SK-N-SH treated with all-trans-retinoic acid at 6 μM for 48 hours (cell line): ENCODE data around the gene POLQ.

ENCODE experiments used
- ATAC-seq: fragments of 200-7000 bp; cut with Tn5 transposase; 3 replicates; pipeline ENCODE4 v1.9.1; 2020; ENCODE audit warnings: mild to moderate bottlenecking, moderate library complexity
- ARNTL ChIP-seq: fragments of 450-650 bp; formaldehyde crosslinking; IDR thresholded peaks from 2 replicates; pipeline ENCODE4 v1.5.0; 2020; ENCODE audit warnings: low read depth, mild to moderate bottlenecking, moderate library complexity, borderline replicate concordance
- BACH2 ChIP-seq: fragments of 250-450 bp; sonication (Bioruptor Pico); IDR thresholded peaks from 2 replicates; pipeline ENCODE4 v1.9.0; 2021; ENCODE audit warnings: mild to moderate bottlenecking, borderline replicate concordance
- CSDC2 ChIP-seq: fragments of 250-450 bp; sonication (Bioruptor Pico); IDR thresholded peaks from 2 replicates; pipeline ENCODE4 v1.5.0; 2020; ENCODE audit warnings: mild to moderate bottlenecking, moderate library complexity
- ESRRG ChIP-seq: fragments of 250-450 bp; sonication (Bioruptor Pico); IDR thresholded peaks from 2 replicates; pipeline ENCODE4 v1.6.1; 2021; ENCODE audit warnings: mild to moderate bottlenecking
- GLIS3 ChIP-seq: fragments of 250-450 bp; sonication (Bioruptor Pico); IDR thresholded peaks from 2 replicates; pipeline ENCODE4 v1.5.0; 2020; ENCODE audit warnings: mild to moderate bottlenecking, moderate library complexity
- ISL1 ChIP-seq: fragments of 250-450 bp; sonication (Bioruptor Pico); IDR thresholded peaks from 2 replicates; pipeline ENCODE4 v2.1.2; 2022; ENCODE audit warnings: mild to moderate bottlenecking, moderate library complexity
- OSR1 ChIP-seq: fragments of 250-450 bp; sonication (Bioruptor Pico); IDR thresholded peaks from 2 replicates; pipeline ENCODE4 v1.8.0; 2022; ENCODE audit warnings: moderate library complexity, mild to moderate bottlenecking, inconsistent platforms
- PPARA ChIP-seq: fragments of 250-450 bp; sonication (Bioruptor Pico); IDR thresholded peaks from 2 replicates; pipeline ENCODE4 v1.5.0; 2020; ENCODE audit warnings: mild to moderate bottlenecking, borderline replicate concordance
- RARB ChIP-seq: fragments of 250-450 bp; sonication (Bioruptor Pico); IDR thresholded peaks from 2 replicates; pipeline ENCODE4 v1.8.0; 2021; ENCODE audit warnings: mild to moderate bottlenecking, moderate library complexity
- SNAI2 ChIP-seq: fragments of 250-450 bp; sonication (Bioruptor Pico); IDR thresholded peaks from 2 replicates; pipeline ENCODE4 v1.5.0; 2020; ENCODE audit warnings: mild to moderate bottlenecking, moderate library complexity
- TCF4 ChIP-seq: fragments of 250-450 bp; sonication (Bioruptor Pico); IDR thresholded peaks from 2 replicates; pipeline ENCODE4 v1.8.0; 2021; ENCODE audit warnings: mild to moderate bottlenecking, moderate library complexity, borderline replicate concordance
- TOX ChIP-seq: fragments of 250-450 bp; sonication (Bioruptor Pico); IDR thresholded peaks from 2 replicates; pipeline ENCODE4 v1.8.0; 2021; ENCODE audit warnings: mild to moderate bottlenecking, moderate library complexity, borderline replicate concordance
- ZC3H10 ChIP-seq: fragments of 250-450 bp; sonication (Bioruptor Pico); IDR thresholded peaks from 2 replicates; pipeline ENCODE4 v1.5.1; 2021; ENCODE audit warnings: mild to moderate bottlenecking, moderate library complexity
- ZFP3 ChIP-seq: fragments of 250-450 bp; sonication (Bioruptor Pico); IDR thresholded peaks from 2 replicates; pipeline ENCODE4 v1.5.0; 2020; ENCODE audit warnings: mild to moderate bottlenecking, moderate library complexity
- ZFP30 ChIP-seq: fragments of 450-650 bp; formaldehyde crosslinking; IDR thresholded peaks from 2 replicates; pipeline ENCODE4 v1.5.0; 2022; ENCODE audit warnings: mild to moderate bottlenecking, moderate library complexity
- ZNF70 ChIP-seq: fragments of 450-650 bp; formaldehyde crosslinking; IDR thresholded peaks from 2 replicates; pipeline ENCODE4 v1.5.0; 2020; ENCODE audit warnings: mild to moderate bottlenecking, moderate library complexity
- TF ChIP-seq, protein P1 (sequence below): fragments of 250-450 bp; sonication (Bioruptor Pico); IDR thresholded peaks from 2 replicates; pipeline ENCODE4 v1.5.1; 2021; ENCODE audit warnings: mild to moderate bottlenecking, moderate library complexity
- TF ChIP-seq, protein P2 (sequence below): fragments of 250-450 bp; sonication (Bioruptor Pico); IDR thresholded peaks from 2 replicates; pipeline ENCODE4 v1.5.1; 2020; ENCODE audit warnings: low read depth, mild to moderate bottlenecking, moderate library complexity
- TF ChIP-seq, protein P3 (sequence below): fragments of 250-450 bp; sonication (Bioruptor Pico); IDR thresholded peaks from 2 replicates; pipeline ENCODE4 v1.8.0; 2021; ENCODE audit warnings: low read depth, mild to moderate bottlenecking, moderate library complexity, borderline replicate concordance
- TF ChIP-seq, protein P4 (sequence below): fragments of 250-450 bp; sonication (Bioruptor Pico); IDR thresholded peaks from 2 replicates; pipeline ENCODE4 v1.8.0; 2020; ENCODE audit warnings: mild to moderate bottlenecking, moderate library complexity, borderline replicate concordance
- TF ChIP-seq, protein P5 (sequence below): fragments of 250-450 bp; sonication (Bioruptor Pico); IDR thresholded peaks from 2 replicates; pipeline ENCODE4 v1.5.0; 2020; ENCODE audit warnings: mild to moderate bottlenecking, moderate library complexity

POLQ gene

DNA sequence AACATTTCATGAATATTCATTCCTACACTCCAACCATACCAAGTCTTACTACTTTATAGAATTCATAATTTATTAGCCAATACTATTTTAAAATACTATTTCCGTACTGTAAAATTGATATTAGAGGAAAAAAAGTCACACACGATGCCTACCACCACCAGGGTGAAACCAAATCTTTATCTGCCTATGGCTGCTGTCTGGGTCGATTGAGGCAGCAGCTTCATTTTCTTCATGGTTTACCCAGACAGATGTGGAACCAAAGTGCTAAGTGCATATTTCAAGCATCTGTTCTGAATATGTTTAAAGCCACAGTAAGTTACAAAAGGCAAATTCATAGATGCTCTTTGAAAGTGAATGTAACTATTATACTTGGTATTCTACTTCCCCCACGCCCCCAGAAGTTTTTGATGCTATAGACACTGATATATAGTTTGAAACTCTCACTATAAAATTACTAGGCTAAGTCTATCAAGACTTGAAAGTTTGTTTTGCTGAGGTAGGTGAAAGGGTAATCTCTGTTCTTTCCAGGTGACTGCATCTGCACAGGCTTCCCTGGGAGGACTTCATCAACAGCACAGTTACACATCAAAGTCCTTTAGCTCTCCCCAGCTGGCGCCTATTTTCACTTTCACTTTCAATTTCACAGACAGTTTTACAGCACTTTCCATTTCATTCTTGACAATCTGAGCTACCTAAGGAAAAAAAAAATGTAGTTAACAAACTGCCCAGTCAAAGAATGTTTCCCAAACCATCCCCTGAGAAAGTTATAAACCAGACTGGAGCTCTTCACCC lies 113.9 kb downstream of the POLQ start:
- ATAC-seq: peak; percentile 49
- TF ChIP-seq ARNTL (CRISPR knock-in tag) (no peak), ZC3H10 (no peak), OSR1 (CRISPR knock-in tag) (no peak), PPARA (CRISPR knock-in tag) (no peak), ZNF70 (CRISPR knock-in tag) (no peak), CSDC2 (CRISPR knock-in tag) (no peak), RARB (CRISPR knock-in tag) (no peak), BACH2 (CRISPR knock-in tag) (no peak), ZFP30 (CRISPR knock-in tag) (no peak), GLIS3 (CRISPR knock-in tag) (no peak), ESRRG (no peak), ZFP3 (no peak), SNAI2 (CRISPR knock-in tag) (no peak), TCF4 (CRISPR knock-in tag) (no peak), TOX (CRISPR knock-in tag) (no peak), ISL1 (CRISPR knock-in tag) (no peak)
- TF ChIP-seq, protein P1, sequence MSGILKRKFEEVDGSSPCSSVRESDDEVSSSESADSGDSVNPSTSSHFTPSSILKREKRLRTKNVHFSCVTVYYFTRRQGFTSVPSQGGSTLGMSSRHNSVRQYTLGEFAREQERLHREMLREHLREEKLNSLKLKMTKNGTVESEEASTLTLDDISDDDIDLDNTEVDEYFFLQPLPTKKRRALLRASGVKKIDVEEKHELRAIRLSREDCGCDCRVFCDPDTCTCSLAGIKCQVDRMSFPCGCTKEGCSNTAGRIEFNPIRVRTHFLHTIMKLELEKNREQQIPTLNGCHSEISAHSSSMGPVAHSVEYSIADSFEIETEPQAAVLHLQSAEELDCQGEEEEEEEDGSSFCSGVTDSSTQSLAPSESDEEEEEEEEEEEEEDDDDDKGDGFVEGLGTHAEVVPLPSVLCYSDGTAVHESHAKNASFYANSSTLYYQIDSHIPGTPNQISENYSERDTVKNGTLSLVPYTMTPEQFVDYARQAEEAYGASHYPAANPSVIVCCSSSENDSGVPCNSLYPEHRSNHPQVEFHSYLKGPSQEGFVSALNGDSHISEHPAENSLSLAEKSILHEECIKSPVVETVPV: no peak
- TF ChIP-seq, protein P2, sequence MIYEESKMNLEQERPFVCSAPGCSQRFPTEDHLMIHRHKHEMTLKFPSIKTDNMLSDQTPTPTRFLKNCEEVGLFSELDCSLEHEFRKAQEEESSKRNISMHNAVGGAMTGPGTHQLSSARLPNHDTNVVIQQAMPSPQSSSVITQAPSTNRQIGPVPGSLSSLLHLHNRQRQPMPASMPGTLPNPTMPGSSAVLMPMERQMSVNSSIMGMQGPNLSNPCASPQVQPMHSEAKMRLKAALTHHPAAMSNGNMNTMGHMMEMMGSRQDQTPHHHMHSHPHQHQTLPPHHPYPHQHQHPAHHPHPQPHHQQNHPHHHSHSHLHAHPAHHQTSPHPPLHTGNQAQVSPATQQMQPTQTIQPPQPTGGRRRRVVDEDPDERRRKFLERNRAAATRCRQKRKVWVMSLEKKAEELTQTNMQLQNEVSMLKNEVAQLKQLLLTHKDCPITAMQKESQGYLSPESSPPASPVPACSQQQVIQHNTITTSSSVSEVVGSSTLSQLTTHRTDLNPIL (CRISPR knock-in tag): no peak
- TF ChIP-seq, protein P3, sequence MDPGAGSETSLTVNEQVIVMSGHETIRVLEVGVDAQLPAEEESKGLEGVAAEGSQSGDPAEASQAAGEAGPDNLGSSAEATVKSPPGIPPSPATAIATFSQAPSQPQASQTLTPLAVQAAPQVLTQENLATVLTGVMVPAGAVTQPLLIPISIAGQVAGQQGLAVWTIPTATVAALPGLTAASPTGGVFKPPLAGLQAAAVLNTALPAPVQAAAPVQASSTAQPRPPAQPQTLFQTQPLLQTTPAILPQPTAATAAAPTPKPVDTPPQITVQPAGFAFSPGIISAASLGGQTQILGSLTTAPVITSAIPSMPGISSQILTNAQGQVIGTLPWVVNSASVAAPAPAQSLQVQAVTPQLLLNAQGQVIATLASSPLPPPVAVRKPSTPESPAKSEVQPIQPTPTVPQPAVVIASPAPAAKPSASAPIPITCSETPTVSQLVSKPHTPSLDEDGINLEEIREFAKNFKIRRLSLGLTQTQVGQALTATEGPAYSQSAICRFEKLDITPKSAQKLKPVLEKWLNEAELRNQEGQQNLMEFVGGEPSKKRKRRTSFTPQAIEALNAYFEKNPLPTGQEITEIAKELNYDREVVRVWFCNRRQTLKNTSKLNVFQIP (CRISPR knock-in tag): no peak

DNA sequence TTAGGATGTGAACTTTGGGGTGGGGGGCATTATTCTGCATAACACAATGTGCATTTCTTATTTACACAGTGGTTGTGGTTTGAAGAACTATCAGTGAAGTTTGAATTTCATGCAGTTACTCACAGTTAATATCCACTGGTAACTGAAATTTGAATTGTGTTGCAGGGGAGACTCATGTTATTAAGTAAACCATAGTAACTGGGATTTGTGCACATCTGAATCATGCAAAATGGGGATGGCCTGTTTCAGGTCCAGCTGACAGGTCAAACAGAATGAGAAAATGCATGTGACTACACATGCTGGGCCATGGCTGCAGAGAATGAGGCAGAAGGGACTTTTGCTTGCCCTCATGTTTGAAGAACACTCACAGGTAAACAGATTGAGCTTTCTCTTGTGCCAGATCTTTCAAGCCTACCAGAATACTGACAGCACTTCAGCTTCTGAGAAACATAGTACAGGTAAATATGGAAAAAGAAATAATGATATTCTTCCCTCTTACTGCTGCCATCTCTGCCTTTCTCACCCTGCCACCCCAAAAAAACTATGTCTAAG lies 115.0 kb downstream of the POLQ start:
- no peak for ATAC-seq
- TF ChIP-seq, protein P4, sequence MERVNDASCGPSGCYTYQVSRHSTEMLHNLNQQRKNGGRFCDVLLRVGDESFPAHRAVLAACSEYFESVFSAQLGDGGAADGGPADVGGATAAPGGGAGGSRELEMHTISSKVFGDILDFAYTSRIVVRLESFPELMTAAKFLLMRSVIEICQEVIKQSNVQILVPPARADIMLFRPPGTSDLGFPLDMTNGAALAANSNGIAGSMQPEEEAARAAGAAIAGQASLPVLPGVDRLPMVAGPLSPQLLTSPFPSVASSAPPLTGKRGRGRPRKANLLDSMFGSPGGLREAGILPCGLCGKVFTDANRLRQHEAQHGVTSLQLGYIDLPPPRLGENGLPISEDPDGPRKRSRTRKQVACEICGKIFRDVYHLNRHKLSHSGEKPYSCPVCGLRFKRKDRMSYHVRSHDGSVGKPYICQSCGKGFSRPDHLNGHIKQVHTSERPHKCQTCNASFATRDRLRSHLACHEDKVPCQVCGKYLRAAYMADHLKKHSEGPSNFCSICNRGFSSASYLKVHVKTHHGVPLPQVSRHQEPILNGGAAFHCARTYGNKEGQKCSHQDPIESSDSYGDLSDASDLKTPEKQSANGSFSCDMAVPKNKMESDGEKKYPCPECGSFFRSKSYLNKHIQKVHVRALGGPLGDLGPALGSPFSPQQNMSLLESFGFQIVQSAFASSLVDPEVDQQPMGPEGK (CRISPR knock-in tag): no peak
- TF ChIP-seq ESRRG: no peak
- TF ChIP-seq ARNTL (CRISPR knock-in tag): no peak
- TF ChIP-seq, protein P1: no peak
- no peak for TF ChIP-seq SNAI2 (CRISPR knock-in tag)
- no peak for TF ChIP-seq GLIS3 (CRISPR knock-in tag)
- no peak for TF ChIP-seq ZFP3
- no peak for TF ChIP-seq TCF4 (CRISPR knock-in tag)
- TF ChIP-seq ZFP30 (CRISPR knock-in tag): no peak
- TF ChIP-seq CSDC2 (CRISPR knock-in tag): no peak
- TF ChIP-seq TOX (CRISPR knock-in tag): no peak
- no peak for TF ChIP-seq ISL1 (CRISPR knock-in tag)
- TF ChIP-seq, protein P2 (CRISPR knock-in tag): no peak
- TF ChIP-seq, protein P5, sequence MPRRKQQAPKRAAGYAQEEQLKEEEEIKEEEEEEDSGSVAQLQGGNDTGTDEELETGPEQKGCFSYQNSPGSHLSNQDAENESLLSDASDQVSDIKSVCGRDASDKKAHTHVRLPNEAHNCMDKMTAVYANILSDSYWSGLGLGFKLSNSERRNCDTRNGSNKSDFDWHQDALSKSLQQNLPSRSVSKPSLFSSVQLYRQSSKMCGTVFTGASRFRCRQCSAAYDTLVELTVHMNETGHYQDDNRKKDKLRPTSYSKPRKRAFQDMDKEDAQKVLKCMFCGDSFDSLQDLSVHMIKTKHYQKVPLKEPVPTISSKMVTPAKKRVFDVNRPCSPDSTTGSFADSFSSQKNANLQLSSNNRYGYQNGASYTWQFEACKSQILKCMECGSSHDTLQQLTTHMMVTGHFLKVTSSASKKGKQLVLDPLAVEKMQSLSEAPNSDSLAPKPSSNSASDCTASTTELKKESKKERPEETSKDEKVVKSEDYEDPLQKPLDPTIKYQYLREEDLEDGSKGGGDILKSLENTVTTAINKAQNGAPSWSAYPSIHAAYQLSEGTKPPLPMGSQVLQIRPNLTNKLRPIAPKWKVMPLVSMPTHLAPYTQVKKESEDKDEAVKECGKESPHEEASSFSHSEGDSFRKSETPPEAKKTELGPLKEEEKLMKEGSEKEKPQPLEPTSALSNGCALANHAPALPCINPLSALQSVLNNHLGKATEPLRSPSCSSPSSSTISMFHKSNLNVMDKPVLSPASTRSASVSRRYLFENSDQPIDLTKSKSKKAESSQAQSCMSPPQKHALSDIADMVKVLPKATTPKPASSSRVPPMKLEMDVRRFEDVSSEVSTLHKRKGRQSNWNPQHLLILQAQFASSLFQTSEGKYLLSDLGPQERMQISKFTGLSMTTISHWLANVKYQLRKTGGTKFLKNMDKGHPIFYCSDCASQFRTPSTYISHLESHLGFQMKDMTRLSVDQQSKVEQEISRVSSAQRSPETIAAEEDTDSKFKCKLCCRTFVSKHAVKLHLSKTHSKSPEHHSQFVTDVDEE (CRISPR knock-in tag): no peak
- no peak for TF ChIP-seq ZNF70 (CRISPR knock-in tag)
- no peak for TF ChIP-seq PPARA (CRISPR knock-in tag)
- no peak for TF ChIP-seq ZC3H10
- no peak for TF ChIP-seq OSR1 (CRISPR knock-in tag)
- no peak for TF ChIP-seq RARB (CRISPR knock-in tag)
